Renal cortical epithelial cell (primary cell): Measurements from ENCODE around the gene KCNJ10. TPM values are rescaled to one million over a fixed set of nuclear protein-coding genes. Genes with fewer than 3 reads are reported as not detected.

Experiments
- DNase-seq: peaks from one replicate; pipeline ENCODE4 v3.0.0-alpha.2; 2011; ENCODE audit warnings: low read depth
- total RNA-seq: library from RNA; depleted of rRNA; stranded (reverse); fragments of >200 nt; gene quantifications from 2 replicates; pipeline ENCODE4 v1.2.3, GENCODE V29; 2014

The KCNJ10 gene
- total RNA-seq, 1 donor from 2014 or later: 0.15 TPM

- DNase-seq: no peak
Observed at GRCh38 chr1:159964144-159964543, 105.8 kb downstream of the KCNJ10 start.

GRCh38 chr1:159962176-159962575, 107.8 kb downstream of the KCNJ10 start:
- no peak for DNase-seq

- no peak for DNase-seq
Observed at GRCh38 chr1:159961636-159962035, 108.3 kb downstream of the KCNJ10 start.

GRCh38 chr1:159960721-159961381, 109.1 kb downstream of the KCNJ10 start:
- DNase-seq: no peak

- DNase-seq: no peak
Observed at GRCh38 chr1:159959451-159959850, 110.5 kb downstream of the KCNJ10 start.

- no peak for DNase-seq
Observed at GRCh38 chr1:159958719-159959380, 111.1 kb downstream of the KCNJ10 start.

- DNase-seq: no peak
Observed at GRCh38 chr1:159957824-159958268, 112.1 kb downstream of the KCNJ10 start.

- no peak for DNase-seq
Observed at GRCh38 chr1:159955456-159955855, 114.5 kb downstream of the KCNJ10 start.

GRCh38 chr1:159953536-159954515, 116.1 kb downstream of the KCNJ10 start, which contains the start of gene SLAMF9:
SLAMF9 (minus strand) TSS chr1:159954237; CDS start chr1:159954137, 100 bp downstream.
- DNase-seq: no peak

GRCh38 chr1:159952932-159953331, 117.0 kb downstream of the KCNJ10 start:
- no peak for DNase-seq

GRCh38 chr1:159951551-159951950, 118.4 kb downstream of the KCNJ10 start:
- no peak for DNase-seq

DNA sequence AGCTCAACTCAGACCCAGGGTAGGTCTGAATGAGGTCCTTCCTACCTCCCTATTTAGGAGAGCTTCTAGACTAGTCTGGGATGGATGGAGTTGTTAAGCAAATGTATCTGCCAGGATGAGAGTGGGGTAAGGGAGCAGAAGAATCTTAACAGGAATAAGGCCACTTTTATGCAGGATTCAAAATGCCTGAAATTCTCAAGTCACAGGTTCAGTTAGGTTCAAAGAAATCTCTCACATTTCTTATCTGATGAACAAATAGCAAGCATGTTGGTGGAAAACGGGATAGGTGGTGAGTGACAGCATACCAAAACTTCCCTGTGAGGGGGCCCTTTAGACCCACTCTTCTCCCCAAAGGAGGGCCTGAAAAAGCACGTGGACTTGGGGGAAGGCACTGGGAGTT, 118.9 kb downstream of the KCNJ10 start:
- DNase-seq: no peak

DNA sequence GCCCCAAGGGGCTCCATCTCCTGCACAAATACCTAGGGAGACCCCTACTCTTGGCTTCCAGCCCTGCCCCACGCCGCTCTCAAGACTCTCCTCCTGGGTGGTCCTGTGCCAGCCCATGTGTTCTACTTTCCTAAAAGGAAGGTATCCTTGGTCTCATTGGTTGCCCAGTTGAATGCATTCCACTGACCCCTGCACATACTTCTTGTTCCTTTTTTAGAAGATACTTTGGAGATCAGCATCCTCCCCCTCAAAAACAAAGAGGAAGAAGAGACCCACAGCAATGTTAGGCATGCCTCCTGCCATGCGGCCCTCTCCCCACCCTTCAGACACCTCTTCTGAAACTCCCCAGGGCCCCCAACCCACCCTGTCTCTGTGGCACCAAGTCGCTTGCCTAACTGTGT, 120.0 kb downstream of the KCNJ10 start:
- no peak for DNase-seq

- DNase-seq: no peak
Observed at GRCh38 chr1:159949123-159949522, 120.8 kb downstream of the KCNJ10 start.

Other genes with a start within 250 kb of the KCNJ10 start
- 0.30 and 2.6 TPM in 2 replicates for gene SLAMF8, start 243.3 kb downstream of the KCNJ10 start, total RNA-seq
- not detected in 2 replicates for gene VSIG8, start 207.5 kb downstream of the KCNJ10 start, total RNA-seq
- gene CFAP45, start 170.0 kb downstream of the KCNJ10 start, total RNA-seq: 0.25 and 0.69 TPM in 2 replicates
- gene TAGLN2, start 144.7 kb downstream of the KCNJ10 start, total RNA-seq: 526 and 548 TPM in 2 replicates
- gene IGSF9, start 124.5 kb downstream of the KCNJ10 start, total RNA-seq: not detected in 2 replicates
- gene SLAMF9, start 115.9 kb downstream of the KCNJ10 start, total RNA-seq: not detected in 2 replicates
- 4.0 and 5.2 TPM in 2 replicates for gene PIGM, start 38.2 kb downstream of the KCNJ10 start, total RNA-seq
- not detected in 2 replicates for gene KCNJ9, start 11.4 kb upstream of the KCNJ10 start, total RNA-seq
- gene IGSF8, start 28.5 kb upstream of the KCNJ10 start, total RNA-seq: 56.1 and 59.4 TPM in 2 replicates
- gene ATP1A2, start 45.6 kb upstream of the KCNJ10 start, total RNA-seq: 0.10 TPM in 1 of 2 replicates, not detected in the other
- gene ATP1A4, start 81.4 kb upstream of the KCNJ10 start, total RNA-seq: not detected in 2 replicates
- not detected in 2 replicates for gene CASQ1, start 120.4 kb upstream of the KCNJ10 start, total RNA-seq
- 84.6 and 194 TPM in 2 replicates for gene PEA15, start 135.2 kb upstream of the KCNJ10 start, total RNA-seq
- 69.8 and 107 TPM in 2 replicates for gene DCAF8, start 192.4 kb upstream of the KCNJ10 start, total RNA-seq
- 42.7 and 65.3 TPM in 2 replicates for gene PEX19, start 215.0 kb upstream of the KCNJ10 start, total RNA-seq